Stimulated activated CD8-positive, alpha-beta memory T cell treated with anti-CD3 and anti-CD28 coated beads, Interleukin-4, amount 100 ng/mL, for 4 hours (primary cell): Measurements from ENCODE around the gene SIK1.
"Not testable (repeated sequence)": the region's sequence is repeated elsewhere in the genome, so short reads cannot be mapped to it uniquely, and the experiment has no call there.

ENCODE experiments used
- DNase-seq, 2 donors: peaks; one replicate each; pipeline ENCODE4 v3.0.0-alpha.2; 2020; ENCODE audit warnings: low read depth in 2 of 2, low spot score in 1 of 2

SIK1 gene

GRCh38 chr21:43426404-43427241 is at the start of gene SIK1:
Gene SIK1, minus strand, starts transcription at chr21:43427131. Its CDS starts 953 bp downstream, at chr21:43426178.
- not testable (repeated sequence) for DNase-seq

- not testable (repeated sequence) for DNase-seq
Measured at GRCh38 chr21:43471597-43472242, 44.8 kb upstream of the SIK1 start.

GRCh38 chr21:43469719-43470458 is 43.0 kb upstream of the SIK1 start:
- not testable (repeated sequence) for DNase-seq

DNA sequence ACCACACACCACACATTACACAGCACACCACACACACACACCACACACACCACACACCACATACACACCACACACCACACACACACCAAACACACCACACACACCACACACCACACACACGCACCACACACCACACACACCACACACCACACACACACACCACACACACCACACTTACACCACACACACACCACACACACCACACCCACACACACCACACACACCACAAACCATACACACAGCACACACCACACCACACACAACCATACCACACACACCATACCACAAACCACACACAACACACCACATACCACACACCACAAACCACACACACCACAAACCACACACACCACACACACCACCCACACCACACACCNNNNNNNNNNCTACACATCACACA is 40.9 kb upstream of the SIK1 start:
- no peak for DNase-seq

DNA sequence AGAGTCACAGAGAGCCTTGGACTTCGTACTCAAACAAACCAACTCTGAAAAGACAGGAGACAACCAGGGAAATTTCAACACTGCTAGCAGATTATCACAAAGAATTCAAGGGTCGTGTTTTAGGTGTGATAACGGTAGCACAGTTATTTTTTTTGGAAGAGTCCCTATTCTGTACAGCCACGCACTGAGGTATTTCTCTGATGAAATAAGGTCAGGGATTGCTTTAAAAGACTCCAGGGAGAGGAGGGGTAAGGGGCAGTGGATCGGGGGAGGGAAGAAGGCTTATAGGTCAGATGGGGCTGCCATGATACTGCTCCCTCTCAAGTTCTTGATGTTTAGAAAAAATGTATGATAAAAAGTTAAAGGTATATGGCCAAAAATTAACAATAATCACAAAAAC is 38.2 kb upstream of the SIK1 start:
- not testable (repeated sequence) for DNase-seq

DNA sequence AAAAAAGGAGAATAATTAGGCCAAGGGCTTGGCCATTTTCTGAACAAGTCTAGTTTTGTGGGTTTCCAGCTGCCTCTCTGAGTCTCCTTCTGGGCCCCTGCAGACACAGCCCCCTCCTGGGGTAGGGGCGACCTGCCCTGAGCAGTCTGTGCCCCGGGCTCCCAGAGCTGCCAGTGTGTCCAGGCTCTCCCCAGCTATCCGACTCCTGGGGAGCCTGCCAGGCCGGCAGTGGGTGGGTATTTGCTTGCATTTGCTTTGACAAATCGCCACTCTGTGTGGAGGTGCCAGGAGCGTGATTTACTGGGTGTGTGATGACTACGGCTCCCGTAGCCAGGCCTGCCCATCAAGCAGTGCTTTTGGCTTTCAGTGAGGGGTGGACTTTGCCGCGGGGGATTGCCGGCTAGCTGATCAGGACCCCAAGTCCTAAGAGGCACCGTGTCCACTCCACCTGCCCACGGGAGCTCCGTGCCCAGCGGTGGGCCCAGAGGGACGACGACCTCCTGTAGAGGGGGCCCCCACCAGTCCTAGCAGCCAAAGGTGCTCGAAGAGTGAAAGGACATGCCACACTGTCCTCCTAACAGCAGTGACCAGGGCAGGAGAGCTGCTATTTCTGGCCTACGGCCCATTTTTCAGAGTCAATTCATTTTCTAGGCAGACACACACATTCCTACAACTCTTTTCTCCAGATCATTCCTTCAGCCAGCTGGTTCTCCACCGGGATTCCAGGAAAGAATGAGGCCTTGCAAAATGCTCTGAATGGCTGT is 36.7 kb upstream of the SIK1 start:
- not testable (repeated sequence) for DNase-seq

DNA sequence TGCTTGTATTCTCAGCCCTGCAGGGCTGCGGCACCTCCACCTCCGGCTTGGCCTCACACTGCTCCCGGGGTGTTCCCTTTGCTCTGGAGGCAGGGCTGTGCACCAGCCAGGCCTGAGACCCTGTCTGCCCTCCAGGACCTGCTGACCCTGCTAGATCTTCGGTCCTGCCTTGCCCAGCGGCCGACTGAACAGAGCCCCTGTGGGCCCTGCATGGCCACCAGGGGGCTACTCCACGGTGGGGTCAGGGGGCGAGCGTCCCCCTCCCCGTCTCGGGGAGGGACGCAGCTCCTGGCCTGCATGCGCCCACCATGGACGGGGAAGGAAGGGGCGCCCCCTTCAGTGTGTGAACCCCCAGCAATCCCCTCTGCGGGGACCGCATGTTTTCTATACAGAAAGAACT is 36.0 kb upstream of the SIK1 start:
- not testable (repeated sequence) for DNase-seq

- DNase-seq: not testable (repeated sequence)
Measured at GRCh38 chr21:43460475-43460874, 33.5 kb upstream of the SIK1 start.

DNA sequence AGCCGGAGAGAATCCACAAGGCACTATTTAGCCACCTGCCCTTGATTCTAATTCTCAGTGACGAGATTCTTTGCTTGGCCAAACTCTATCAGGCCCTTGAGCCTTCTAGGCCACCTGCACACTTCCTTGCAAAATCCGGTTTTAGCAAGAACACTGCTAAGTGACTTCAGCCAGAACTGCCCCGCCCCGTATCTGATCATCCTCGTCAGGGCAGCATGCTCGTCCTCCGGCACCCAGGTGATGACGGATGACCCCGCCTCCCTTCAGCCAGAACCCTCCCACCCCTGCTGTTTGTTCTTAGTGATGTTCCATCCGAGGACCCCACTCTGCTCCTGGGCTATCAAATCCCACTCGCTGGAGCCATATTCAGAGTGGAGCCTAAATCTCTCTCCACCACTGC is 32.1 kb upstream of the SIK1 start:
- not testable (repeated sequence) for DNase-seq

GRCh38 chr21:43456616-43457314 is 29.8 kb upstream of the SIK1 start:
- not testable (repeated sequence) for DNase-seq

GRCh38 chr21:43455717-43456116 is 28.8 kb upstream of the SIK1 start:
- DNase-seq: not testable (repeated sequence)

- not testable (repeated sequence) for DNase-seq
Measured at GRCh38 chr21:43454176-43454575, 27.2 kb upstream of the SIK1 start.

DNA sequence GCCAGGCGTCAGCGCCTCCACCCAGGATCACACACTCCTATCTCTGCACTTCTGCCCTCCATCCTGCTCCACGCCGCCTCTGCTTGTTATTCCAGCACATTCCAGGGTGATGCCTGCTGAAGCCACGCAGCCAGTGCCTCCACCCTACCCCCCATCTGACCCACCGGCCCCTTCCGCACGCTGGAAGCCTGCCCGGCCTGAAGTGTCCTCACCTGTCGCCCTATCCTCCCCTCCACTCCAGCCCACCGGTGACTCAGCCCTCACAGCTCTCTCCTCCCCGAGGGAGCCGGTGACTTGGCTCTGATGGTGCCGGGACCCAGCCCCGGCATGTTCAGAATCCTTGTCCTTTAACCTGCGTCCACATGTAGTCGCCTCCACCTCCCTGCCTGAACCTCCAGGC is 24.9 kb upstream of the SIK1 start:
- DNase-seq: not testable (repeated sequence)

- not testable (repeated sequence) for DNase-seq
Measured at GRCh38 chr21:43450287-43450686, 23.4 kb upstream of the SIK1 start.

DNA sequence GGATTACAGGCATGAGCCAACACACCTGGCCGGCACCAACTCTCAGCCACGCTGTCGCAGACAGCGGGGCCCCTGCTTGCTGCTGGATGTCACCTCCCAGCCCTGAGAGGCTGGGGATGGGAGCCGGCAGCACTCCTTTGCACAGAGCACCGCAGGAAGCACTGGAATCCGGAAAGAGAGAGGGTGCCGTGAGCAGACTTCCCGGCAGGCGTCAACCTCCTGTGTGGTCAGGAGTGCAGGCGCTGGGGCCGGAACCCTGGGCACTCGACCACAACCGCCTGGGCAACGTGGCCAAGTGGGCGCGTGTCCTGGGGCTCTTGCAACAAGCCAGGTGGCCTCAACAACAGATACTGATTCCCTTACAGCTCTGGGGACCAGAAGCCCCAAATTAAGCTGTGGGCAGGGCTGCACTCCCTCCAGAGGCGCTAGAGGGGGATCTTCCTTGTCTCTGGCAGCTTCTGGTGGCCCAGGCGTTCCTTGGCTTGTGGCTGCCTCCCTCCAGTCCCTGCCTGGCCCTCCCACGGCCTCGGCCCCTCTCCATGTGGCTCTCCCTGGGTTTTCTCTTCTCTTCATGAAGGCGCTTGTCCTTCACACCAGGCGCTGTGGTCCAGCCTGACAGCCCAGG is 20.5 kb upstream of the SIK1 start:
- not testable (repeated sequence) for DNase-seq

GRCh38 chr21:43446277-43446932 is 19.5 kb upstream of the SIK1 start:
- not testable (repeated sequence) for DNase-seq

- DNase-seq: not testable (repeated sequence)
Measured at GRCh38 chr21:43444524-43444923, 17.6 kb upstream of the SIK1 start.

- not testable (repeated sequence) for DNase-seq
Measured at GRCh38 chr21:43442571-43442970, 15.6 kb upstream of the SIK1 start.
